ENCODE results near the gene PTGES2. TPM values are rescaled to one million over a fixed set of nuclear protein-coding genes. Genes with fewer than 3 reads are reported as not detected.

PTGES2 gene
- total and polyA plus RNA-seq, 9 of the 15 experiments (the other 6 are each of a cell fraction or from before 2014, with no cell fraction given) = 2.4 to 196 (median 90.1) TPM

DNA sequence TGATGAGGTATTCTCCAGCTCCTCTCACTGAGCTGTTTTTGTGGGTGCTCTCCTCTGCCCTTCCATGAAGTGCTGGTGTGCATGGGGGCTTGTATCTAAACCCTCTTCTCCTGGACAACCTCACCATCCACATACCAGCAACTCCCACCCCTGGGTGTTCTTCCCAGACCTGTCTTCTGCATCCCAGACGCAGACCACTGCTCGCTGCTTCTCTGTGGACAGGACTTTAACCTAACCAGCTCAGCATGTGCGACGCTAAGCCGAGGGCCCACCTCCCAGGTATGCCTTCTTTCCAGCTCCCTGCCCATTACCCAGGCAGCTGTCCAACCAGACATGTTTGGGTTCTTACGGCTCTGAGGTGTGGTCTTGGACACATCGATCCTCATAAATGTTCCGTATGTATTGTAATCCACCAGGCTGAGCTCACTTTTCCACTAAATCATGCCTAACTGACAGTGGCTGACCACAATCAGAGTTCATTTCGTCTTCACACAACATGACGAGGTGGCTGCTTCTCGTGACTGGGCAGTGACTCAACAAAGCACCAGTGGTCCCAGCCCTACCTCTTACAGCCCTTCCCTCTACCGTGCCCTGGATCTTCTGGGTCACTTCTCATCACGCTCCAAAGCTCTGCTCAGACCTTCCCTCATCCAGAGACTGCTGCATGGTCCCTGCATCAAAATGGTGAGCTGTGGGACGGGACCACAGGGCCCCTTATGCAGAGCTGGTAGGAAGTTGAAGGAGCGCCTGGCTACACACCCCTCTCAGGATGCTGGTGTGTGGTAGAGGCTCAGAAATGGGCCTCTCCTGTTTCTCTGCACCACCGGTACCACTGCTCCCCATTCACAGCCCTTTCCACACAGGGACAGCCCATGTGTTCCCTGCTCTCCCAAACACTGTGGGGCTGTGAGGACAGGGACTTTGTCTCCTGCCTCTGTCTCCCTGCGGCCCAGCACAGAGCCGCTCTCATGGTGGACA is 9.6 kb upstream of the PTGES2 start (continued):
- TF ChIP-seq ZNF318 (IDR thresholded peaks at IDR 0.05; ENCODE audit: borderline replicate concordance in 1 of 2, low read depth in 1 of 2) = 0 out of 4 replicates have a peak, but pooled peaks of 1 of the 2 experiments have one; percentile 25
- peak in 1 of 2 experiments; percentile 43; a peak in 1 of 4 replicates for TF ChIP-seq RCOR1 (IDR thresholded peaks at IDR 0.05; ENCODE audit: borderline replicate concordance in 1 of 2, low read depth in 2 of 2, low read length in 2 of 2)
- no peak for TF ChIP-seq KAT8 (IDR thresholded peaks at IDR 0.05; ENCODE audit: low read depth)
- peak; percentile 87 for TF ChIP-seq BHLHE40 (IDR thresholded peaks at IDR 0.05; ENCODE audit: low read length)
- TF ChIP-seq KLF1 (tag; IDR thresholded peaks at IDR 0.05) = no peak
- TF ChIP-seq MCM5 (IDR thresholded peaks at IDR 0.05; ENCODE audit: low read depth) = no peak
- TF ChIP-seq ARID1B (IDR thresholded peaks at IDR 0.05) = peak; percentile 21; the same call in 1 of the 2 replicates
- TF ChIP-seq CSDE1 (IDR thresholded peaks at IDR 0.05) = no peak
- no peak for TF ChIP-seq EWSR1 (IDR thresholded peaks at IDR 0.05; ENCODE audit: borderline replicate concordance, low read depth, partially characterized antibody)
- TF ChIP-seq ILK (tag; IDR thresholded peaks at IDR 0.05; ENCODE audit: borderline replicate concordance, low read depth) = no peak
- no peak for TF ChIP-seq ZNF780A (CRISPR knock-in tag; IDR thresholded peaks at IDR 0.05)
- no peak for TF ChIP-seq HNRNPUL1 (IDR thresholded peaks at IDR 0.05; ENCODE audit: low read length)
- TF ChIP-seq POLR2A (conservative IDR thresholded peaks at IDR 0.05) = no peak
- no peak for TF ChIP-seq ZNF24 (IDR thresholded peaks at IDR 0.05)
- TF ChIP-seq ZNF764 (CRISPR knock-in tag; IDR thresholded peaks at IDR 0.05; ENCODE audit: low read depth) = no peak
- TF ChIP-seq SOX6 (IDR thresholded peaks at IDR 0.05) = 0 out of 2 replicates have a peak, but pooled peaks have one; percentile 16
- peak; percentile 50; the same call in 1 of the 2 replicates for TF ChIP-seq BACH1 (tag; IDR thresholded peaks at IDR 0.05)
- TF ChIP-seq ZNF740 (CRISPR knock-in tag; IDR thresholded peaks at IDR 0.05) = no peak
- TF ChIP-seq ZNF740 (tag; IDR thresholded peaks at IDR 0.05) = no peak
- TF ChIP-seq FOSL1 (tag; conservative IDR thresholded peaks at IDR 0.05) = peak; percentile 78
